OCI-LY1 (cell line): ENCODE data around the gene EMID1.

Experiments
- H2AFZ ChIP-seq: fragments of 200-600 bp; sonication (generic), shearing (Covaris generic); 2 replicates; pipeline ENCODE4 v1.6.0; 2014; ENCODE audit warnings: antibody characterized with exemption, mild to moderate bottlenecking, low read length
- H3F3A ChIP-seq: fragments of 200-600 bp; sonication (generic), shearing (Covaris generic); 2 replicates; pipeline ENCODE4 v1.6.0; 2014; ENCODE audit warnings: mild to moderate bottlenecking, antibody characterized with exemption, low read length, moderate library complexity; ENCODE audit not compliant: insufficient read depth
- H3K27ac ChIP-seq: fragments of 200-600 bp; sonication (generic); 2 replicates; pipeline ENCODE4 v1.5.1; 2014; ENCODE audit warnings: low read length, mixed run types, mild to moderate bottlenecking, low read depth; ENCODE audit not compliant: poor library complexity, severe bottlenecking
- H3K27me3 ChIP-seq: fragments of 200-600 bp; sonication (generic); 2 replicates; pipeline ENCODE4 v1.6.0; 2014; ENCODE audit warnings: antibody characterized with exemption, mild to moderate bottlenecking, low read length, moderate library complexity; ENCODE audit not compliant: insufficient read depth
- H3K36me3 ChIP-seq: fragments of 200-600 bp; sonication (generic); 2 replicates; pipeline ENCODE4 v1.6.1; 2014; ENCODE audit warnings: mild to moderate bottlenecking, antibody characterized with exemption, low read length, moderate library complexity, mixed read lengths; ENCODE audit not compliant: insufficient read depth
- H3K4me1 ChIP-seq: fragments of 200-600 bp; sonication (generic); 2 replicates; pipeline ENCODE4 v1.5.1; 2014; ENCODE audit warnings: mild to moderate bottlenecking, low read length, moderate library complexity; ENCODE audit not compliant: insufficient read depth, severe bottlenecking
- H3K4me2 ChIP-seq: fragments of 200-600 bp; sonication (generic), shearing (Covaris generic); 2 replicates; pipeline ENCODE4 v1.6.1; 2014; ENCODE audit warnings: low read length
- H3K4me3 ChIP-seq: fragments of 200-600 bp; sonication (generic); 2 replicates; pipeline ENCODE4 v1.5.1; 2014; ENCODE audit warnings: low read length, low read depth, mild to moderate bottlenecking, mixed read lengths; ENCODE audit not compliant: poor library complexity, severe bottlenecking
- H3K79me2 ChIP-seq: fragments of 200-600 bp; shearing (Covaris generic); 2 replicates; pipeline ENCODE4 v1.6.1; 2016; ENCODE audit warnings: mixed run types, low read length, mixed read lengths; ENCODE audit not compliant: insufficient read depth
- H3K9ac ChIP-seq: fragments of 200-600 bp; sonication (generic), shearing (Covaris generic); 2 replicates; pipeline ENCODE4 v1.6.1; 2014; ENCODE audit warnings: mild to moderate bottlenecking, low read length, mixed read lengths
- H3K9me2 ChIP-seq: fragments of 200-600 bp; sonication (generic), shearing (Covaris generic); 2 replicates; pipeline ENCODE4 v1.6.1; 2014; ENCODE audit warnings: low read depth, mild to moderate bottlenecking, low read length, mixed read lengths
- H3K9me3 ChIP-seq: fragments of 200-600 bp; shearing (Covaris generic); 2 replicates; pipeline ENCODE4 v1.6.1; 2014; ENCODE audit warnings: low read length, mixed read lengths
- H4K20me1 ChIP-seq: fragments of 200-600 bp; sonication (generic), shearing (Covaris generic); 2 replicates; pipeline ENCODE4 v1.6.0; 2016; ENCODE audit warnings: mild to moderate bottlenecking, low read length; ENCODE audit not compliant: insufficient read depth
- EZH2 ChIP-seq: fragments of 200-600 bp; sonication (generic), shearing (Covaris generic); IDR thresholded peaks from 2 replicates; pipeline ENCODE4 v1.8.0; 2017; ENCODE audit warnings: borderline replicate concordance, mixed run types, mild to moderate bottlenecking, antibody characterized with exemption, low read length, moderate library complexity, mixed read lengths
- TF ChIP-seq, protein P1 (sequence below): fragments of 200-600 bp; sonication (generic), shearing (Covaris generic); IDR thresholded peaks from 2 replicates; pipeline ENCODE4 v1.5.1; 2017; ENCODE audit warnings: mild to moderate bottlenecking, antibody characterized with exemption, low read length, moderate library complexity, mixed read lengths

EMID1 gene

DNA sequence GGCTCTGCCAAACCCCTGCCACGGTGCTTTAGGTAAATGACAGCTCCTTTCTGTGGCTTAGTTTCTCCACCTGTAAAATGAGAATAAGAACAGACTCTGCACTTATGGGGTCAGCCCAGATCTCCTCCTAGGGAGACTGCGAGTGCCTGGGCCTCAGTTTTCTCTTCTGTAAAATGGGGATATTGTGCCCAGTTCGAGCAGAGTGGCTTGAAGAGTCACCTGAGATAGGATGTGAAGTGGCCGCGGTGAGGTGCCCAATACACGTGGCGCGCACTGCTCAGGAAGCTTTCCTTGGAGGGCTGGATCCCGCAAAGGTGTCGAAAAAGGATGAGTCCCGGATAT, 473 bp upstream of the EMID1 start:
- H3K36me3 ChIP-seq = no peaks in the 10 kb centered on the region
- no peaks in the 10 kb centered on the region for H3K79me2 ChIP-seq
- H3F3A ChIP-seq = no peaks in the 10 kb centered on the region
- H3K4me2 ChIP-seq = no peak overlapping the region
- H3K9me2 ChIP-seq = no peaks in the 10 kb centered on the region
- H2AFZ ChIP-seq = no peak overlapping the region
- no peak overlapping the region for H3K27ac ChIP-seq
- no peak for TF ChIP-seq EZH2
- TF ChIP-seq, protein P1, sequence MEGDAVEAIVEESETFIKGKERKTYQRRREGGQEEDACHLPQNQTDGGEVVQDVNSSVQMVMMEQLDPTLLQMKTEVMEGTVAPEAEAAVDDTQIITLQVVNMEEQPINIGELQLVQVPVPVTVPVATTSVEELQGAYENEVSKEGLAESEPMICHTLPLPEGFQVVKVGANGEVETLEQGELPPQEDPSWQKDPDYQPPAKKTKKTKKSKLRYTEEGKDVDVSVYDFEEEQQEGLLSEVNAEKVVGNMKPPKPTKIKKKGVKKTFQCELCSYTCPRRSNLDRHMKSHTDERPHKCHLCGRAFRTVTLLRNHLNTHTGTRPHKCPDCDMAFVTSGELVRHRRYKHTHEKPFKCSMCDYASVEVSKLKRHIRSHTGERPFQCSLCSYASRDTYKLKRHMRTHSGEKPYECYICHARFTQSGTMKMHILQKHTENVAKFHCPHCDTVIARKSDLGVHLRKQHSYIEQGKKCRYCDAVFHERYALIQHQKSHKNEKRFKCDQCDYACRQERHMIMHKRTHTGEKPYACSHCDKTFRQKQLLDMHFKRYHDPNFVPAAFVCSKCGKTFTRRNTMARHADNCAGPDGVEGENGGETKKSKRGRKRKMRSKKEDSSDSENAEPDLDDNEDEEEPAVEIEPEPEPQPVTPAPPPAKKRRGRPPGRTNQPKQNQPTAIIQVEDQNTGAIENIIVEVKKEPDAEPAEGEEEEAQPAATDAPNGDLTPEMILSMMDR = no peak
- H3K9me3 ChIP-seq = no peaks in the 10 kb centered on the region
- H3K4me1 ChIP-seq = no peaks in the 10 kb centered on the region
- no peak overlapping the region for H3K4me3 ChIP-seq
- no peaks in the 10 kb centered on the region for H4K20me1 ChIP-seq
- no peak overlapping the region for H3K9ac ChIP-seq
- 0 out of 2 replicates have a peak, but pooled peaks cover 3% of the 10 kb centered on the region for H3K27me3 ChIP-seq

DNA sequence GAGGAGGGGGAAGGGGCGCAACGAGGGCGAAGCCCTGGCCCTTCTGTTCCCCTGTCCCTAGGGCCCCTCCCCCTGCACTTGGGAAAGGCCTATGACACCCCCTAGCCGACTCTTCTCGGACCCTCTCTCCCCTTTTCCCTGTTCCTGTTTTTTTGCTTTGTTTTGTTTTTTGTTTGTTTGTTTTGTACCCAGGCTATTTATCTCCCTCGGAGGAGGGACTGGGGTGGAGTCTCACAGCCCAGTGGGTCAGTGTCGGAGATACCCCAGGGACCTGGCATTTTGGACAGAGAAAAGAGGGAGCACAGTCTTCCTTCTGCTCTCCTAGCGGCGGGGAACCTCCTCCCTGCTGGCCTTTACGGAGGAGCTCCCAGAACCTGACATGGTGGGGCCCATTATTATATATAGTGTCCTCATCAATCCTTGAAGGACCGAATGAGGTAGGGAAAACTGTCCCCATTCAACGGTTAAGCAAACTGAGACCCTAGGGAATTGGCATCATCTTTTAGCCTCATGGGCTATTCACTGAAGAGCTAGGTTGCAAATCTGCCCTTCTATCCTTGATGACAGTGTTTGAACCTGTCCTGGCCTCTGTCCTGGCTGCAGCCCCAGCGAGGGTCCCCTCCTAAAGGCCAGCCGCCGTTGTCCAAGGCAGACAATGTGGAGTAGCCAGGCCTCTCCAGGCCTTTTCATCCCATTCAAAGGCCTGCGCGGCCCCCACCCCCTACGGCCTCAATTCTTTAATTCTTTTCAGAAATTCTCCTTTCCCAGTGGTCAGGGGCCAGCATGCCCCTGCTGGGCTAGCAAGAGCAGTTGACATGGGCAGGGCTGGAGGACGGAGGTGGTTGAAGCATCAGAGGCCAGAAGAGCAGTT, 911 bp downstream of the EMID1 start:
- Histone ChIP-seq H3F3A (no peaks in the 10 kb centered on the region), H3K9me2 (no peaks in the 10 kb centered on the region), H3K9me3 (no peaks in the 10 kb centered on the region), H3K79me2 (no peaks in the 10 kb centered on the region), H4K20me1 (no peaks in the 10 kb centered on the region), H3K27ac (no peak overlapping the region), H3K4me1 (no peaks in the 10 kb centered on the region), H3K36me3 (no peaks in the 10 kb centered on the region), H3K4me2 (no peak overlapping the region), H3K9ac (no peak overlapping the region), H2AFZ (no peak overlapping the region), H3K27me3 (0 out of 2 replicates have a peak, but pooled peaks cover 7% of the 10 kb centered on the region), H3K4me3 (no peak overlapping the region)
- TF ChIP-seq EZH2 = no peak
- TF ChIP-seq, protein P1 = no peak

DNA sequence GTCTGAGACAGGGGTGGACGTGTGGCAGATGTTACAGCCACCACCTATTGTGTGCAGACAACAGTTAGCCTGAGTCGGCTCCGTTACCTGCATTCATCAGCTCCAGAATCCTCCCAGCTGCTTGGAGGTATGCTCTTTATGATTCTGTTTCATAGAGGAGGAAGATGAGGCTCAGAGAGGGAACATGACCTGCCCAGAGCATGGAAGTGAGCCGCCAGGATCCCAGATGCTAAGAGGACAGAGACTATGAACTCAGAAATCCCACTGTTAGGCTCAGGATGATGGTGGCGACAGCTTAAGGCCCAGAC, 1.5 kb downstream of the EMID1 start:
- H3F3A ChIP-seq = no peaks in the 10 kb centered on the region
- no peak overlapping the region for H3K27ac ChIP-seq
- no peak overlapping the region for H3K4me2 ChIP-seq
- no peaks in the 10 kb centered on the region for H3K36me3 ChIP-seq
- H3K27me3 ChIP-seq = 0 out of 2 replicates have a peak, but pooled peaks cover 7% of the 10 kb centered on the region
- no peaks in the 10 kb centered on the region for H3K9me3 ChIP-seq
- no peaks in the 10 kb centered on the region for H4K20me1 ChIP-seq
- no peaks in the 10 kb centered on the region for H3K4me1 ChIP-seq
- H3K4me3 ChIP-seq = no peak overlapping the region
- H3K9me2 ChIP-seq = no peaks in the 10 kb centered on the region
- no peak overlapping the region for H2AFZ ChIP-seq
- no peak for TF ChIP-seq EZH2
- TF ChIP-seq, protein P1 = no peak
- no peak overlapping the region for H3K9ac ChIP-seq
- H3K79me2 ChIP-seq = no peaks in the 10 kb centered on the region
